ENCODE results near the gene RBM3. TPM values are rescaled to one million over a fixed set of nuclear protein-coding genes. Genes with fewer than 3 reads are reported as not detected.

RBM3 gene
- total RNA-seq, 1 experiment from 2014 or later: 264 TPM

DNA sequence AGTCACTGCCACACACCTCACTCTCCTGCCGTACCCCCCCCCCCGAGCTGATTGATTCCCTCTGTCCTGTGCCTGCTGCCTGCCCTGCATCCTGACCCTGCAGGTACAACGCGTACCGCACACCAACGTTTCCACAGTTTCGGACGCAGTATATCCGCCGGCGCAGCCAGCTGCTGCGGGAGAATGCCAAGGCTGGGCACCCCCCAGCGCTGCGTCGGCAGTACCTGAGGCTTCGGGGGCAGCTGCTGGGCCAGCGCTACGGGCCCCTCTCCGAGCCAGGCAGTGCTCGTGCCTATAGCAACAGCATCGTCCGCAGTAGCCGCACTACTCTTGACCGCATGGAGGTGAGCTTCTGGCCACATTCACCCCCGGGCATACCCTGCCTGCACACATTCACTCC, 24.3 kb downstream of the RBM3 start:
- H3K27me3 ChIP-seq (replicated peaks; ENCODE audit: control insufficient read depth, insufficient read depth, low read length): no peaks in the 10 kb centered on the region
- H3K4me1 ChIP-seq: peaks cover 3% of the 10 kb centered on the region; the same call in 1 of the 2 replicates
- peak overlapping the region; percentile 89 for H3K4me3 Mint-ChIP-seq (ENCODE audit: unreplicated experiment)
- no peaks in the 10 kb centered on the region for H3K9me3 Mint-ChIP-seq (ENCODE audit: unreplicated experiment)
- no peak for DNase-seq
- H3K36me3 ChIP-seq (ENCODE audit: control insufficient read depth, insufficient read depth, low read length): no peaks in the 10 kb centered on the region; the same call in 1 of the 2 replicates
- CTCF ChIA-PET: interaction anchor here (1.4 kb wide), 1 partner anchor 33 kb away, joined by 3 read pairs; no protein-coding TSS in a partner anchor
- H3K27me3 Mint-ChIP-seq (ENCODE audit: insufficient read depth, unreplicated experiment): no peaks in the 10 kb centered on the region
- H3K4me1 Mint-ChIP-seq (ENCODE audit: low read depth, unreplicated experiment): no peaks in the 10 kb centered on the region
- no peak overlapping the region for H3K27ac Mint-ChIP-seq (ENCODE audit: unreplicated experiment)
- POLR2A ChIA-PET: interaction anchor here (0.6 to 0.7 kb wide), 2 partner anchors 24 to 1055 kb away, joined by 3 to 8 read pairs; partner anchors contain the start of gene RBM3
- peaks cover 12% of the 10 kb centered on the region for H3K36me3 Mint-ChIP-seq (ENCODE audit: insufficient read depth, unreplicated experiment)
- intact Hi-C loops (cut with micrococcal nuclease; ENCODE audit: unreplicated experiment): loop anchor here (1.0 kb wide), 1 partner anchor 24 kb away; the partner anchor contains the start of gene RBM3
- peak overlapping the region; percentile 5; the same call in 1 of the 2 replicates for H3K4me3 ChIP-seq (ENCODE audit: low read depth, low read length)
- TF ChIP-seq, protein P1, sequence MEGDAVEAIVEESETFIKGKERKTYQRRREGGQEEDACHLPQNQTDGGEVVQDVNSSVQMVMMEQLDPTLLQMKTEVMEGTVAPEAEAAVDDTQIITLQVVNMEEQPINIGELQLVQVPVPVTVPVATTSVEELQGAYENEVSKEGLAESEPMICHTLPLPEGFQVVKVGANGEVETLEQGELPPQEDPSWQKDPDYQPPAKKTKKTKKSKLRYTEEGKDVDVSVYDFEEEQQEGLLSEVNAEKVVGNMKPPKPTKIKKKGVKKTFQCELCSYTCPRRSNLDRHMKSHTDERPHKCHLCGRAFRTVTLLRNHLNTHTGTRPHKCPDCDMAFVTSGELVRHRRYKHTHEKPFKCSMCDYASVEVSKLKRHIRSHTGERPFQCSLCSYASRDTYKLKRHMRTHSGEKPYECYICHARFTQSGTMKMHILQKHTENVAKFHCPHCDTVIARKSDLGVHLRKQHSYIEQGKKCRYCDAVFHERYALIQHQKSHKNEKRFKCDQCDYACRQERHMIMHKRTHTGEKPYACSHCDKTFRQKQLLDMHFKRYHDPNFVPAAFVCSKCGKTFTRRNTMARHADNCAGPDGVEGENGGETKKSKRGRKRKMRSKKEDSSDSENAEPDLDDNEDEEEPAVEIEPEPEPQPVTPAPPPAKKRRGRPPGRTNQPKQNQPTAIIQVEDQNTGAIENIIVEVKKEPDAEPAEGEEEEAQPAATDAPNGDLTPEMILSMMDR (IDR thresholded peaks at IDR 0.05; ENCODE audit: insufficient read depth in 1 of 2, low read depth in 1 of 2, low read length in 1 of 2, severe bottlenecking in 1 of 2, unreplicated experiment in 1 of 2): no peak
- no peaks in the 10 kb centered on the region for H3K9me3 ChIP-seq
- BruUV-seq (replicated peaks): no TSS peak

GRCh38 chrX:48599341-48599740, 25.1 kb downstream of the RBM3 start:
- intact Hi-C loops (cut with micrococcal nuclease; ENCODE audit: unreplicated experiment): no loop called here
- POLR2A ChIA-PET: no interaction called here
- Mint-ChIP-seq H3K36me3 (ENCODE audit: insufficient read depth, unreplicated experiment) (peaks cover 12% of the 10 kb centered on the region), H3K27ac (ENCODE audit: unreplicated experiment) (no peak overlapping the region), H3K4me1 (ENCODE audit: low read depth, unreplicated experiment) (no peaks in the 10 kb centered on the region), H3K27me3 (ENCODE audit: insufficient read depth, unreplicated experiment) (no peaks in the 10 kb centered on the region), H3K9me3 (ENCODE audit: unreplicated experiment) (no peaks in the 10 kb centered on the region), H3K4me3 (ENCODE audit: unreplicated experiment) (no peak overlapping the region)
- TF ChIP-seq, protein P1 (IDR thresholded peaks at IDR 0.05; ENCODE audit: insufficient read depth in 1 of 2, low read depth in 1 of 2, low read length in 1 of 2, severe bottlenecking in 1 of 2, unreplicated experiment in 1 of 2): no peak
- no TSS peak for BruUV-seq (replicated peaks)
- CTCF ChIA-PET: no interaction called here
- Histone ChIP-seq H3K27me3 (replicated peaks; ENCODE audit: control insufficient read depth, insufficient read depth, low read length) (no peaks in the 10 kb centered on the region), H3K36me3 (ENCODE audit: control insufficient read depth, insufficient read depth, low read length) (no peaks in the 10 kb centered on the region; the same call in 1 of the 2 replicates), H3K4me3 (ENCODE audit: low read depth, low read length) (no peak overlapping the region), H3K9me3 (no peaks in the 10 kb centered on the region), H3K4me1 (peaks cover 3% of the 10 kb centered on the region; the same call in 1 of the 2 replicates)
- DNase-seq: no peak

DNA sequence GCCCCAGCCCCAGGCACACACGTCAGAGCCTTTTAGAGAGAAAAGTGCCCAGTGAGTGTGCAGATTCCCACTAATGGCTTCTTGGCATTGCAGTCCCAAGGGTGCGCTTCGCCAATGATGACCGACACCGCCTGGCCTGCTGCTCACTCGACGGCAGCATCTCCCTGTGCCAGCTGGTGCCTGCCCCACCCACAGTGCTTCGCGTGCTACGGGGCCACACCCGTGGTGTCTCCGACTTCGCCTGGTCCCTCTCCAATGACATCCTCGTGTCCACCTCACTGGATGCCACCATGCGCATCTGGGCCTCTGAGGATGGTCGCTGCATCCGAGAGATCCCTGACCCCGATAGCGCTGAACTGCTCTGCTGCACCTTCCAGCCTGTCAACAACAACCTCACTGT, 25.9 kb downstream of the RBM3 start:
- Mint-ChIP-seq H3K9me3 (ENCODE audit: unreplicated experiment) (no peaks in the 10 kb centered on the region), H3K27me3 (ENCODE audit: insufficient read depth, unreplicated experiment) (no peaks in the 10 kb centered on the region)
- CTCF ChIA-PET: no interaction called here

More for the DNA sequence above, 25.9 kb downstream of the RBM3 start:
- Mint-ChIP-seq H3K27ac (ENCODE audit: unreplicated experiment) (no peak overlapping the region), H3K4me1 (ENCODE audit: low read depth, unreplicated experiment) (no peaks in the 10 kb centered on the region), H3K4me3 (ENCODE audit: unreplicated experiment) (no peak overlapping the region), H3K36me3 (ENCODE audit: insufficient read depth, unreplicated experiment) (peaks cover 12% of the 10 kb centered on the region)
- Histone ChIP-seq H3K27me3 (replicated peaks; ENCODE audit: control insufficient read depth, insufficient read depth, low read length) (no peaks in the 10 kb centered on the region), H3K9me3 (no peaks in the 10 kb centered on the region), H3K4me1 (peaks cover 3% of the 10 kb centered on the region; the same call in 1 of the 2 replicates), H3K36me3 (ENCODE audit: control insufficient read depth, insufficient read depth, low read length) (no peaks in the 10 kb centered on the region; the same call in 1 of the 2 replicates), H3K4me3 (ENCODE audit: low read depth, low read length) (no peak overlapping the region)
- intact Hi-C loops (cut with micrococcal nuclease; ENCODE audit: unreplicated experiment): no loop called here
- POLR2A ChIA-PET: no interaction called here
- BruUV-seq (replicated peaks): no TSS peak
- no peak for DNase-seq
- TF ChIP-seq, protein P1 (IDR thresholded peaks at IDR 0.05; ENCODE audit: insufficient read depth in 1 of 2, low read depth in 1 of 2, low read length in 1 of 2, severe bottlenecking in 1 of 2, unreplicated experiment in 1 of 2): no peak
